Measurements from ENCODE around the gene TRAPPC12.

DNA sequence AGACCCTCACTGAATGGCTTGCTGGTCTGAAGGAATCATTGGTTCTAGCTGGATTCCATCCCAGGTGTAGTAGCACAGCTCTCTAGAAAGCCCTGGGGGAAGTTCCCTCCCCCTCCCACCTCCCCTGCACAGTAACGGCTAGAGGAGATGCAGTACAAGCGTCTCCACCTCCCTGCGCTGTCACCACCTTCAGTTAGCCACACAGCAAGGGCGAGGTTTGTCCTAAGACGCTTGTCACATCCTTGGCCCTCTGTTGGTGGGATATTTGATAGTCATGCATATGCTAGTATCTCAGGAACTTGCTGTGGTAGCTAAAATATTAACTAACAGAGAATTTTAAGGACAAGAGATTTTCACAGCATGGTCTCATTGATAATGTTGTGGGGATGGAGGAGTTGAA, 19.4 kb downstream of the TRAPPC12 start:
- TF ChIP-seq, protein P1, sequence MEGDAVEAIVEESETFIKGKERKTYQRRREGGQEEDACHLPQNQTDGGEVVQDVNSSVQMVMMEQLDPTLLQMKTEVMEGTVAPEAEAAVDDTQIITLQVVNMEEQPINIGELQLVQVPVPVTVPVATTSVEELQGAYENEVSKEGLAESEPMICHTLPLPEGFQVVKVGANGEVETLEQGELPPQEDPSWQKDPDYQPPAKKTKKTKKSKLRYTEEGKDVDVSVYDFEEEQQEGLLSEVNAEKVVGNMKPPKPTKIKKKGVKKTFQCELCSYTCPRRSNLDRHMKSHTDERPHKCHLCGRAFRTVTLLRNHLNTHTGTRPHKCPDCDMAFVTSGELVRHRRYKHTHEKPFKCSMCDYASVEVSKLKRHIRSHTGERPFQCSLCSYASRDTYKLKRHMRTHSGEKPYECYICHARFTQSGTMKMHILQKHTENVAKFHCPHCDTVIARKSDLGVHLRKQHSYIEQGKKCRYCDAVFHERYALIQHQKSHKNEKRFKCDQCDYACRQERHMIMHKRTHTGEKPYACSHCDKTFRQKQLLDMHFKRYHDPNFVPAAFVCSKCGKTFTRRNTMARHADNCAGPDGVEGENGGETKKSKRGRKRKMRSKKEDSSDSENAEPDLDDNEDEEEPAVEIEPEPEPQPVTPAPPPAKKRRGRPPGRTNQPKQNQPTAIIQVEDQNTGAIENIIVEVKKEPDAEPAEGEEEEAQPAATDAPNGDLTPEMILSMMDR (IDR thresholded peaks at IDR 0.05): no peak
- TF ChIP-seq POLR2A (IDR thresholded peaks at IDR 0.05): no peak

Measured in thyroid gland (tissue), 4 donors.